T-helper 2 cell treated with Interferon-gamma antibody and Interleukin-4, amounts not matched to agents 5 μg/mL and 100 μg/mL, for 36 hours (primary cell): Measurements from ENCODE around the gene DTL.

Source experiments
- DNase-seq: peaks from one replicate; pipeline ENCODE4 v3.0.0; 2021; ENCODE audit warnings: low spot score
- H3K27ac Mint-ChIP-seq: one replicate; pipeline ENCODE4 v1.8.0; 2021; ENCODE audit warnings: mild to moderate bottlenecking, mixed read lengths
- H3K27me3 Mint-ChIP-seq: one replicate; pipeline ENCODE4 v1.8.0; 2021; ENCODE audit warnings: low read depth, mixed read lengths
- H3K36me3 Mint-ChIP-seq: one replicate; pipeline ENCODE4 v1.8.0; 2021; ENCODE audit warnings: low read depth, mixed read lengths
- H3K4me1 Mint-ChIP-seq: one replicate; pipeline ENCODE4 v1.8.0; 2021; ENCODE audit warnings: low read depth, mixed read lengths
- H3K4me3 Mint-ChIP-seq: one replicate; pipeline ENCODE4 v1.8.0; 2022; ENCODE audit warnings: mild to moderate bottlenecking, moderate library complexity, mixed read lengths
- H3K9me3 Mint-ChIP-seq: one replicate; pipeline ENCODE4 v1.8.0; 2021; ENCODE audit warnings: mixed read lengths

DTL gene

DNA sequence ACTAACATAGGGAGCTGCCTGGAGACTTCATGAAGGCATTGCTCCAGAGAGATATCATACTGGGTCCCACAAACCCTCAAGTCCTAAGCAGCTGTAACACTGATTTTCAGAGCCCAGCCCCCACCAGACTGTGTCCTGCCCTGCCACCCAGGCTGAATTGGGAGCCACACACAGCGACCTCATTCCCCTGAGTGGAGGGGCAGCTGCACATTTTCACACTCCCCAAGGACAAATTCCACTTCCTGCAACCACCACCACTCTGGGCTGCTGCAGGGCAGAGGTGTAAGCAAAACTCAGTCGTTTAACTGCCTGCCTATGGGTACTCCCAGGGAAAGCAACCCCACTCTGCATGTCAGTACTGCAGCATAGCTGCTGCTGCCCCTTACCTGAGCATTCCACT lies 19.8 kb downstream of the DTL start:
- Mint-ChIP-seq H3K4me1 (peaks cover 24% of the 10 kb centered on the region), H3K27me3 (no peaks in the 10 kb centered on the region), H3K4me3 (no peak overlapping the region), H3K36me3 (peaks cover 92% of the 10 kb centered on the region), H3K9me3 (peaks cover 30% of the 10 kb centered on the region), H3K27ac (no peak overlapping the region)
- no peak for DNase-seq

DNA sequence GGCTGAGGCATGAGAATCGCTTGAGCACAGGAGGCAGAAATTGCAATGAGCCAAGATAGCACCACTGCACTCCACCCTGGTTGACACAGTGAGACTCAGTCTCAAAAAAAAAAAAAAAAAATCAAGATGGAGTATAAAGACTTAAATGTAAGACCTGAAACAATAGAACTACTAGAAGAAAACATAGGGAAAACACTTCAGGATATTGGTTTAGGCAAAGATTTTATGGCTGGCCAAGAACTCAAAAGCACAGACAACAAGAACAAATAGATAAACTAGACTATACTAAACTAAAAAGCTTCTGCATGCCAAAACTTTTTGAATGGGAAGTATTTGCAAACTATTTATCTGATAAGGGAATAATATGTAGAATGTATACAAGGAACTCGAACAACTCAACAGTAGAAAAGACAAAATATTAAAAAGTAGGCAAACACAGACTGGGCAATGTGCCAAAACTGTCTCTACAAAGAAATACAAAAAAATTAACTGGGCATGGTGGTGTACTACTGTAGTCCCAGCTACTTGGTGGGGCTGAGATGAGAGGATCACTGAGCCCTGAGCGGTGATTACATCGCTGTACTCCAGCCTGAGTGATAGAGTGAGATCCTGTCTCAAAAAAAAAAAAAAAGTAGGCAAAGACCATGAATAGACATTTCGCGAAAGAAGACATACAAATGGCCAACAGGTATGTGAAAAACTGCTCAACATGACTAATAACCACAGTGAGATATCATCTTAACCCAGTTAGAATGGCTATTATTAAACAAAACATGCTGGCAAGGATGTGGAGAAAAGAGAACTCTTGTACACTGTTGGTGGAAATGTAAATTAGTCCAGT lies 25.3 kb downstream of the DTL start:
- DNase-seq, result no peak
- Mint-ChIP-seq H3K27ac (peak overlapping the region; percentile 15), H3K4me3 (no peak overlapping the region), H3K27me3 (no peaks in the 10 kb centered on the region), H3K4me1 (peaks cover 11% of the 10 kb centered on the region), H3K9me3 (peaks cover 27% of the 10 kb centered on the region), H3K36me3 (peaks cover 57% of the 10 kb centered on the region)

DNA sequence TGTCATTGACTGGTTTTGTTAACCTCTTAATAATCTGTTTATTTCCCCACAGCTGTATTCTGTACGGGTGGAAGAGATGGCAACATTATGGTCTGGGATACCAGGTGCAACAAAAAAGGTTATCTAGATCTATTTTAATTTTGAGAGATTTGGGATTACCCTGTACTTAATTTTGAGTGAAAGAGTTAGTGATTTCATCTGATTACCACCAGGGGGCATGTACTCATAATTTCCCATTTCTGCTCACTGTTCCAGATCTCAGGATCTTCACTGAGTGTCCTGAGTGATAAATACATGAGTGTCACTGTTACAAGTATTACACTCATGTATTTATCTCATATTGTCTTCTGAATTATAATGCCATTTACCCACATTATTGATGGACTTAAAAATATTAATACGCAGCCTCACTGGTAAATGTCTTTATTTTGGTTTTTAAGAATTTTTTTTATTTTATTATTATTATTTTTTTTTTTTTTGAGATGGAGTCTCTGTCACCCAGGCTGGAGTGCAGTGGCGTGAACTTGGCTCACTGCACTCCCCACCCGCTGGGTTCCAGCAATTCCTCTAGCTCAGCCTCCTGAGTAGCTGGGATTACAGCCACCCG lies 27.4 kb downstream of the DTL start:
- Mint-ChIP-seq H3K4me3 (no peak overlapping the region), H3K36me3 (peaks cover 54% of the 10 kb centered on the region), H3K9me3 (peaks cover 7% of the 10 kb centered on the region), H3K27me3 (no peaks in the 10 kb centered on the region), H3K4me1 (peaks cover 5% of the 10 kb centered on the region), H3K27ac (no peak overlapping the region)
- no peak for DNase-seq

DNA sequence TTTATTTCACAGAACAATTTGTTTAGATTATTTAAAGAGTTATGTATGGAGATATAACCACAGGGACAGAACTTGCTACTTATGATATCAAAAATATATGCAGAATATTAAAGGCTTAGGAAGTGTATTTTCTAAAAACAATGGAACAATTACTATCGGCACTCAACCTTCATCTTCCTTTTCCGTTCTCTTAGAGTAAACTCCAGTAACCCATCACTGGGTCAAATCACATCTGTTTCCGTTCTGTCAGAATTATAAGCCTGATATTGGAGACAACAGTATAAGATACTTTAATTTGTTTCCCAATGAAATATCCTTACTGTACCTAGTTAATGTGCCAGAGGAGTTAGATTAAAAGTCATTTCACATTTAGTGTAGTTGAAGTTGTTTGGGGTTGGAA lies 32.2 kb downstream of the DTL start:
- peaks cover 6% of the 10 kb centered on the region for H3K4me1 Mint-ChIP-seq
- no peak for DNase-seq
- no peaks in the 10 kb centered on the region for H3K9me3 Mint-ChIP-seq
- H3K4me3 Mint-ChIP-seq, result no peak overlapping the region
- H3K36me3 Mint-ChIP-seq, result peaks cover 56% of the 10 kb centered on the region
- no peaks in the 10 kb centered on the region for H3K27me3 Mint-ChIP-seq
- no peak overlapping the region for H3K27ac Mint-ChIP-seq

DNA sequence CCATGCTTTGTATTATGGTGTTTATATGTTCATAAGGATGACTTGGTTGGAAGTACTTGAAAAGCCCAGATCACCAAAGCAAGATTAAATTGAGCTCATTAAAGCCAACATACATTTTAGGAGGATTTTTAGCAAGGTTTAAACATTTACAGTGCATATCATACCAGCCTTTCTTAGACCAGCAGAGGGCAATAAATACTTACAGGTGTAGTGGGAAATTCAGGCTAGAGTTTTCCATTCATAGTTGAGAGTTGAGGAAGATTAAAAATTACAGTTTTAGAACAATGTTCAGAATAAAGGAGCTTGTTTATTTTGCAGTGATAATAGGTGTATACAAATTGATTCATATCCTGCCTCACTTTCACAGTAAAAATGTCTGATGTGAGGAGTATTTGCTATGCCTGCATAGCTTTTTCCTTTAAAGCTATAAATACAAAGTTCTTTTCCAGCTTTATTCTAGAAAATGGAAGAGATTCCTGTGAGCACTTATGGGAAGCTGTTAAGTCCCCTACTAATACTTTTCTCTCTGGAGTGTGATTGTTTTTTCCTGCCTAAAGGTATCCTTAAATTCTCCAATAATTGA lies 35.3 kb downstream of the DTL start:
- no peak for DNase-seq
- no peak overlapping the region for H3K4me3 Mint-ChIP-seq
- no peak overlapping the region for H3K27ac Mint-ChIP-seq
- no peaks in the 10 kb centered on the region for H3K9me3 Mint-ChIP-seq
- H3K4me1 Mint-ChIP-seq, result peaks cover 7% of the 10 kb centered on the region
- H3K27me3 Mint-ChIP-seq, result no peaks in the 10 kb centered on the region
- peaks cover 62% of the 10 kb centered on the region for H3K36me3 Mint-ChIP-seq

DNA sequence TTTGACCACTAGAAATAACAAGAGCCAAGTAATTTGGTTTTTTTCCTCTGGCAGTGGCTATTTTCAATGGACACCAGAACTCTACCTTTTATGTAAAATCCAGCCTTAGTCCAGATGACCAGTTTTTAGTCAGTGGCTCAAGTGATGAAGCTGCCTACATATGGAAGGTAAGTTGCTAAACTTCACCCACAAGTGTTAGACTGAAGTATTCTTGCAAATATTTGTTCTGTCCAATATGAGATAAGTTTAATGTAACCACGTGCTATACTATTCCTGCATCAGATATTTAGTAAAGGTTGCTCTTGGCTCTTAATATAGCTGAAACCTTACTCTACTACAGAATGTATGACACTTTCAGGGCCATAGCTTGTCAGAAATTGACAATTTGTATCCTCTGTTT lies 36.5 kb downstream of the DTL start:
- H3K27ac Mint-ChIP-seq, result no peak overlapping the region
- H3K4me1 Mint-ChIP-seq, result peaks cover 7% of the 10 kb centered on the region
- H3K9me3 Mint-ChIP-seq, result no peaks in the 10 kb centered on the region
- no peaks in the 10 kb centered on the region for H3K27me3 Mint-ChIP-seq
- no peak overlapping the region for H3K4me3 Mint-ChIP-seq
- H3K36me3 Mint-ChIP-seq, result peaks cover 62% of the 10 kb centered on the region
- DNase-seq, result no peak

DNA sequence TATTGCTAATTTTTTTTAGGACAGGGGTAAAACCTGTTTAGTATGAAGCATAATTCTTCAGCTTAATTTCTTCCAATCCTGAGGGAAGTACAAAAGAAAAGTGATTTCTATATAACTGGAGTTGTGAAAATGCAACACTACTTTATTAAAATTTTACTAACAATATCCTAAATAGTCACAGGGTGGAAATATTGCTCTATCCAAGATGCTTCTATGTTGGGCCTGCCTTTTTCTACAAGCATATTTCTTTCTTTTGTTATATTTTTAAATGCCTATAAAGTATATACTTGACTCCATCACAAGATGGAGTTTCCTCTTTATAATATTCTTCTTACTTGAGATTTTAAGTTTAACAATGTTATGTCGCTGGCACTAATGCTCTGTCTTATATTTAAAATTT lies 37.9 kb downstream of the DTL start:
- H3K27me3 Mint-ChIP-seq, result no peaks in the 10 kb centered on the region
- no peak overlapping the region for H3K4me3 Mint-ChIP-seq
- no peak overlapping the region for H3K27ac Mint-ChIP-seq
- peaks cover 57% of the 10 kb centered on the region for H3K36me3 Mint-ChIP-seq
- no peak for DNase-seq
- H3K9me3 Mint-ChIP-seq, result no peaks in the 10 kb centered on the region
- H3K4me1 Mint-ChIP-seq, result peaks cover 7% of the 10 kb centered on the region

DNA sequence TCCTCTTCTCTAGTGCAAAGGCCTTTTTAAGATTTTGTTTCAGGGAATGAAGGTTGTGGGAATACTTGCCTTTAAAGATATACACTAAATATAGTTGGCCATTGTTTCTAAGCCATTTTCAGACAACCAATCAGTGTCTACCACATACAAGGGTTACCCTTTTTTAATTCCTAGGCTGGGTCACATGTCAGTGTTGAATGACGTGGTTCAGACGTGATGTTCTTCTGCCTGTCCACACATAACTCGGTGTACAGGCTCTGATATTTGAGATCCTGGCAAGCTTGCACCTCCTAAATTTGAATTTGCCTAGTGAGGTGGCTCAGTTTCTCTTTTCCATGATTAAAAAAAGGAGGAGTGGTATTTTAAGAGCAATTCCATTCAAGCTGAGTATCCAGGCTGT lies 38.8 kb downstream of the DTL start:
- Mint-ChIP-seq H3K4me1 (peaks cover 7% of the 10 kb centered on the region), H3K4me3 (no peak overlapping the region), H3K27ac (no peak overlapping the region), H3K36me3 (peaks cover 56% of the 10 kb centered on the region), H3K9me3 (no peaks in the 10 kb centered on the region), H3K27me3 (no peaks in the 10 kb centered on the region)
- DNase-seq, result no peak

DNA sequence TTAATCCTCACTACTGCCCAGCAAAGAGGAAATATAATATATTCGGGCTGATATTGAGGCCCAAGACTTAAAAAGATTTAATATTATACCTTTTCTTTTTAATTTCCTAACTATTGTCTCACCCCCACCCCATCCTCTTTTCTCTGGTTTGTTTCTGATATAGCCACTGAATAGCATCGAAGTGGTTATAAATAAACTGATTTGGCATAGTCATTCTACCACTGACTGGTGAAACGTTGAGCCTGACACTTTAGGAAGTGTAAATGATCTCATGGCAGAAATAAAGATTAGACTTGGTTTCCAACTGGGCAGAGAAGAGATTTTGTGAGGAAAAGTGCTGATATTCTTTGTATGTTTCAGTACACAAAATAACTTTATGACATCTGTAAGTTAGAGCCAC lies 39.3 kb downstream of the DTL start:
- no peak for DNase-seq
- H3K27ac Mint-ChIP-seq, result no peak overlapping the region
- H3K9me3 Mint-ChIP-seq, result no peaks in the 10 kb centered on the region
- H3K4me3 Mint-ChIP-seq, result no peak overlapping the region
- no peaks in the 10 kb centered on the region for H3K27me3 Mint-ChIP-seq
- peaks cover 59% of the 10 kb centered on the region for H3K36me3 Mint-ChIP-seq
- peaks cover 7% of the 10 kb centered on the region for H3K4me1 Mint-ChIP-seq

DNA sequence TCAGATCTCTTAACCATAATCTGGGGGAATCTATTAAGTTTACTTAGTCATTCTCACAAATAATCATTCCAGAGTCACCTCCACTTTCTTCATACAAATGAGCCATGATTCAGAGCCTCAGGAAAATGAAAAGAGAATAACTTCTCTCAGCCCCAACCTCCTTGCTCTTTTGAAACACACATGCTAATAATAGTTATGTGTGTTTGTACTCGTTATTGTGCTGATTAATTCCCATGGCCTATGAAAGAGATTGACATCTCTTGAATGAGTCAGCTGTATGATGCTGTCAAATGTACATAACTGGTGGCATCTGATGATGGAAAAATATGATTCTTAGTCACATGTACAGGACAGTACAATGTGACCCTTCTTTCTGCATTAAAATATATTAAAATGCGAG lies 41.5 kb downstream of the DTL start:
- peaks cover 49% of the 10 kb centered on the region for H3K36me3 Mint-ChIP-seq
- no peak overlapping the region for H3K27ac Mint-ChIP-seq

DNA sequence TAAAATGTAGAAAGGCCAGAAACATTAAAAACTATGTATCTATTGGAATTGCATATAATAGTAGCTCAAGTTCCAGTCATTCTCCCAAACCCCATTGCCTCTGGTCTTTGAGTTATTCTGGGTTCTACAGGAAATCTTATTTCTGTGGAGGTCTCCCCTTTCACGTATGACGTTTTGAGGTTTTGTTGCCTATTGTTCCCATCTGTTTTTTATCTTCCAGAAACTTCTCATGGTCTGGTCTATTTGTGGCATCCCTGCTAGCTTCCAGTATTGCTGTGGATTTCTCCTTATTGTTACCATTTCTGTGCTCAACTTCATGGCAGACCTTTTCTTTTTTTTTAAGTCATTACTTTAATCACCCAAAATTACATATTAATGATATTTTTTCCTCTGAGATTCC lies 43.3 kb downstream of the DTL start:
- Mint-ChIP-seq H3K27ac (no peak overlapping the region), H3K36me3 (peaks cover 41% of the 10 kb centered on the region), H3K9me3 (no peaks in the 10 kb centered on the region), H3K4me1 (peaks cover 3% of the 10 kb centered on the region), H3K4me3 (no peak overlapping the region), H3K27me3 (no peaks in the 10 kb centered on the region)
- DNase-seq, result no peak

More for the DNA sequence above, 41.5 kb downstream of the DTL start:
- H3K4me1 Mint-ChIP-seq, result peaks cover 4% of the 10 kb centered on the region
- H3K4me3 Mint-ChIP-seq, result no peak overlapping the region
- no peaks in the 10 kb centered on the region for H3K9me3 Mint-ChIP-seq
- H3K27me3 Mint-ChIP-seq, result no peaks in the 10 kb centered on the region
- no peak for DNase-seq

DNA sequence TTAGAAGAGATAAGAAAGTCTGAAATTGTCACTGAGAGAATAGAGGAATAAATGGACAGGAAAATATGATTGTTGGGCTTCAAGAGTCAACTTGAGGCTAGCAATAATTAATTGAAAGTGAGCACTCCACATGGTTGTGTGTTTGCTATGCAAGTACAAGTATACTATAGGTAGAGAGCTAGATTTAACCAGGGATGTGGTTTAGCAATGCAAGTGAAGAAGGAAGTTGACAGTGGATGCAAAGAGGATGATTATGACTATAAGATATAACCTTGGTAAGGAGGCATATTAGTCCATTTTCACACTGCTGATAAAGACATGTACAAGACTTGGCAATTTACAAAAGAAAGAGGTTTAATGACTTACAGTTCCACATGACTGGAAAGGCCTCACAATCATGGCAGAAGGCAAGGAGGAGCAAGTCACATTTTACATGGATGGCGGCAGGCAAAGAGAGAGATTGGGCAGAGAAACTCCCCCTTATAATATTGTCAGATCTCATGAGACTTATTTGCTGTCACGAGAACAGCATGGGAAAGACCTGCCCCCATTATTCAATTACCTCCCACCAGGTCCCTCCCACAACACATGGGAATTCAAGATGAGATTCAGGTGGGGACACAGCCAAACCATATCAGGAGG lies 47.3 kb downstream of the DTL start:
- no peaks in the 10 kb centered on the region for H3K9me3 Mint-ChIP-seq
- peaks cover 41% of the 10 kb centered on the region for H3K36me3 Mint-ChIP-seq
- no peak for DNase-seq
- H3K4me3 Mint-ChIP-seq, result no peak overlapping the region
- no peaks in the 10 kb centered on the region for H3K27me3 Mint-ChIP-seq
- peaks cover 3% of the 10 kb centered on the region for H3K4me1 Mint-ChIP-seq
- no peak overlapping the region for H3K27ac Mint-ChIP-seq

DNA sequence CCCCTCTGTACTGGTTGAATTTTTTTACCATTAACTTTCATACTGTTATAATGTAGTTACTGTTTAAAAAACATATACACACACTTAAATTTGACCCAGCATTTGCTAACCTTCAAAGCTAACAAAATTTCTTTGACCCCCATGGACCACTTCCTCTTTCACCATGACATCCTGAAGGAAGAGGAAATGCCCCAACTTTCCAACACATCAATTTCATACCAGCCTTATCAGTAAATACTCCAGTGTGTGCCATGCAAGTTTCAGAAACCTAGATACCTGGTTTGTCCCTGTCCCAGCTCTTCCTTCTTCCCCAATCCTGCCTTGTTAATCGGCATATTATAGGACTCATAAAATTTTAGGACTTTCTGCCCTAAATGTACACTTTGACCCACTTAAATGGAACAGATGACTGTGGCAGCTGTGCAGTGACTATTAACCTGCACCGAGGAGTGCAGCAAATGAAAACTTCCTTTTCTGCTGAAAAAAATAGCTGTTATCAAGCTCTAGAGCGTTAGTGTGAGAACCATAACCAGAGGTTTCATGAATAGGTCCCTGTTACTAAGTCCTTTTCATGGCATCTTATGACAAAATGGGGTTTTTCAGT lies 54.1 kb downstream of the DTL start:
- peaks cover 75% of the 10 kb centered on the region for H3K36me3 Mint-ChIP-seq
- H3K27me3 Mint-ChIP-seq, result no peaks in the 10 kb centered on the region
- peak overlapping the region; percentile 53 for H3K27ac Mint-ChIP-seq
- no peak overlapping the region for H3K4me3 Mint-ChIP-seq
- DNase-seq, result no peak
- peaks cover 17% of the 10 kb centered on the region for H3K4me1 Mint-ChIP-seq
- peaks cover 3% of the 10 kb centered on the region for H3K9me3 Mint-ChIP-seq
